ENCODE data around the gene PHF23. TPM values are rescaled to one million over a fixed set of nuclear protein-coding genes. Genes with fewer than 3 reads are reported as not detected.

The PHF23 gene
- total RNA-seq, 1 donor from 2014 or later: 78.0 TPM

- H3K27me3 ChIP-seq (ENCODE audit: insufficient read depth, low read length): no peaks in the 10 kb centered on the region
- Mint-ChIP-seq H3K27ac (ENCODE audit: unreplicated experiment) (peak overlapping the region; percentile 98), H3K4me1 (ENCODE audit: low read depth, unreplicated experiment) (peaks cover 12% of the 10 kb centered on the region), H3K4me3 (ENCODE audit: unreplicated experiment) (peak overlapping the region; percentile 94), H3K27me3 (ENCODE audit: low read depth, unreplicated experiment) (no peaks in the 10 kb centered on the region), H3K9me3 (ENCODE audit: unreplicated experiment) (no peaks in the 10 kb centered on the region), H3K36me3 (ENCODE audit: low read depth, unreplicated experiment) (peaks cover 7% of the 10 kb centered on the region)
- H3K27ac ChIP-seq (ENCODE audit: low read depth, low read length): peak overlapping the region; percentile 98
- peaks cover 26% of the 10 kb centered on the region for H3K36me3 ChIP-seq (ENCODE audit: insufficient read depth, low read length)
- H2AFZ ChIP-seq (ENCODE audit: low read depth, low read length): peak overlapping the region; percentile 96
- peaks cover 16% of the 10 kb centered on the region for H4K20me1 ChIP-seq (ENCODE audit: insufficient read depth, low read length)
- peaks cover 18% of the 10 kb centered on the region for H3K4me1 ChIP-seq (ENCODE audit: insufficient read depth, low read length)
- FAIRE-seq: peak; percentile 58
- peaks cover 63% of the 10 kb centered on the region for H3K79me2 ChIP-seq (ENCODE audit: insufficient read depth, low read length)
- H3K4me2 ChIP-seq (ENCODE audit: low read length): peak overlapping the region; percentile 99
- peak overlapping the region; percentile 92 for H3K4me3 ChIP-seq (ENCODE audit: insufficient read depth, low read depth, low read length)
- no peaks in the 10 kb centered on the region for H3K9me3 ChIP-seq (ENCODE audit: insufficient read depth, low read depth, low read length)
- H3K9ac ChIP-seq (ENCODE audit: low read length): peak overlapping the region; percentile 99
- DNase-seq (ENCODE audit: low read depth): peak; percentile 95
- no peak for TF ChIP-seq EZH2 (IDR thresholded peaks at IDR 0.05; ENCODE audit: insufficient read depth, low read length)
- TF ChIP-seq CTCF (IDR thresholded peaks at IDR 0.05; ENCODE audit: insufficient read depth, low read depth, low read length): no peak
Measured at GRCh38 chr17:7242717-7243452, 3.6 kb upstream of the PHF23 start.

- H3K36me3 Mint-ChIP-seq (ENCODE audit: low read depth, unreplicated experiment): peaks cover 8% of the 10 kb centered on the region
- Histone ChIP-seq H3K4me3 (ENCODE audit: insufficient read depth, low read depth, low read length) (peak within 1 kb of the TSS; percentile 92), H3K27me3 (ENCODE audit: insufficient read depth, low read length) (no peaks in the 10 kb centered on the region), H3K4me2 (ENCODE audit: low read length) (peak within 1 kb of the TSS; percentile 99), H3K9me3 (ENCODE audit: insufficient read depth, low read depth, low read length) (no peaks in the 10 kb centered on the region), H3K27ac (ENCODE audit: low read depth, low read length) (peak within 1 kb of the TSS; percentile 98), H3K36me3 (ENCODE audit: insufficient read depth, low read length) (peaks cover 28% of the 10 kb centered on the region), H3K4me1 (ENCODE audit: insufficient read depth, low read length) (peaks cover 23% of the 10 kb centered on the region), H3K79me2 (ENCODE audit: insufficient read depth, low read length) (peaks cover 63% of the 10 kb centered on the region), H4K20me1 (ENCODE audit: insufficient read depth, low read length) (peaks cover 21% of the 10 kb centered on the region), H2AFZ (ENCODE audit: low read depth, low read length) (peak within 1 kb of the TSS; percentile 96), H3K9ac (ENCODE audit: low read length) (peak within 1 kb of the TSS; percentile 99)
- no peaks in the 10 kb centered on the region for H3K9me3 Mint-ChIP-seq (ENCODE audit: unreplicated experiment)
- peak within 1 kb of the TSS; percentile 98 for H3K27ac Mint-ChIP-seq (ENCODE audit: unreplicated experiment)
- H3K4me1 Mint-ChIP-seq (ENCODE audit: low read depth, unreplicated experiment): peaks cover 14% of the 10 kb centered on the region
- H3K27me3 Mint-ChIP-seq (ENCODE audit: low read depth, unreplicated experiment): no peaks in the 10 kb centered on the region
- peak within 1 kb of the TSS; percentile 94 for H3K4me3 Mint-ChIP-seq (ENCODE audit: unreplicated experiment)
- DNase-seq (ENCODE audit: low read depth) (peak; percentile 82), FAIRE-seq (peak; percentile 76)
- TF ChIP-seq CTCF (IDR thresholded peaks at IDR 0.05; ENCODE audit: insufficient read depth, low read depth, low read length) (no peak), EZH2 (IDR thresholded peaks at IDR 0.05; ENCODE audit: insufficient read depth, low read length) (no peak)
Measured at GRCh38 chr17:7241783-7242716, 2.8 kb upstream of the PHF23 start, which contains the start of gene GABARAP. Gene GABARAP (minus strand): TSS chr17:7242449. CDS start chr17:7242330, 119 bp downstream.
